ENCODE measurements around the gene DGKQ.

The DGKQ gene

DNA sequence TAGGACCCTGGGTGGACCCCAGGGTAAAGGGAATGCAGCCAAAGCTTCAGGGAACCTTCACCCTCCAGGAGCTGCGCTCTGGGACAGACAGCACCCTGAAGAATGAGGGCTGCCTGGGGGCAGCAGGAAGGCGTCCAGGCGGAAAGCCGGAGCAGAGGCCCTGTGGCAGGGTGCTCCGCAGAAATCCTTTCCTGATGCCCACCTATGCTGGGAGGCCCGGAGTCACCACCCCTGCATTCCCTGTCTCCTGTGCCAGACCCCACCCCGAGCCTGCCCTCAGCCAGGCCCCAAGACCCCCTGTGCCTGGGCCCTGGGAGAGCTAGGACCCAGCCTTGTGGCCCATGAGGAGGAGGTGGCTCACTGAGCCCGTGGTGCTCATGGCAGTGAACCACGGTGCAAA, 1.3 kb upstream of the DGKQ start:
- no peaks in the 10 kb centered on the region for H3F3A ChIP-seq (ENCODE audit: control insufficient read depth, insufficient read depth)
- TF ChIP-seq, protein P1, sequence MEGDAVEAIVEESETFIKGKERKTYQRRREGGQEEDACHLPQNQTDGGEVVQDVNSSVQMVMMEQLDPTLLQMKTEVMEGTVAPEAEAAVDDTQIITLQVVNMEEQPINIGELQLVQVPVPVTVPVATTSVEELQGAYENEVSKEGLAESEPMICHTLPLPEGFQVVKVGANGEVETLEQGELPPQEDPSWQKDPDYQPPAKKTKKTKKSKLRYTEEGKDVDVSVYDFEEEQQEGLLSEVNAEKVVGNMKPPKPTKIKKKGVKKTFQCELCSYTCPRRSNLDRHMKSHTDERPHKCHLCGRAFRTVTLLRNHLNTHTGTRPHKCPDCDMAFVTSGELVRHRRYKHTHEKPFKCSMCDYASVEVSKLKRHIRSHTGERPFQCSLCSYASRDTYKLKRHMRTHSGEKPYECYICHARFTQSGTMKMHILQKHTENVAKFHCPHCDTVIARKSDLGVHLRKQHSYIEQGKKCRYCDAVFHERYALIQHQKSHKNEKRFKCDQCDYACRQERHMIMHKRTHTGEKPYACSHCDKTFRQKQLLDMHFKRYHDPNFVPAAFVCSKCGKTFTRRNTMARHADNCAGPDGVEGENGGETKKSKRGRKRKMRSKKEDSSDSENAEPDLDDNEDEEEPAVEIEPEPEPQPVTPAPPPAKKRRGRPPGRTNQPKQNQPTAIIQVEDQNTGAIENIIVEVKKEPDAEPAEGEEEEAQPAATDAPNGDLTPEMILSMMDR (IDR thresholded peaks at IDR 0.05; ENCODE audit: low read depth, low read length, poor library complexity, severe bottlenecking), result no peak
- no peak for TF ChIP-seq EZH2phosphoT487 (IDR thresholded peaks at IDR 0.05; ENCODE audit: borderline replicate concordance, low read length)
- H3K4me1 ChIP-seq (ENCODE audit: control insufficient read depth, low read length), result peaks cover 7% of the 10 kb centered on the region
- peaks cover 14% of the 10 kb centered on the region; the same call in 1 of the 2 replicates for H4K20me1 ChIP-seq (ENCODE audit: control insufficient read depth, insufficient read depth, low read depth, low read length)
- H3K9me3 ChIP-seq (ENCODE audit: control insufficient read depth, insufficient read depth, low read length), result no peaks in the 10 kb centered on the region
- no peaks in the 10 kb centered on the region for H3K9me2 ChIP-seq (replicated peaks; ENCODE audit: control insufficient read depth, low read length)
- H3K27ac ChIP-seq (ENCODE audit: low read depth, low read length), result no peak overlapping the region
- H3K4me3 ChIP-seq (ENCODE audit: low read length), result no peak overlapping the region
- no peaks in the 10 kb centered on the region for H3K27me3 ChIP-seq (ENCODE audit: control insufficient read depth, low read length)
- H3K4me2 ChIP-seq (ENCODE audit: low read length), result no peak overlapping the region
- H3K79me2 ChIP-seq (ENCODE audit: control insufficient read depth, low read length), result no peaks in the 10 kb centered on the region
- no peaks in the 10 kb centered on the region for H3K36me3 ChIP-seq (ENCODE audit: control insufficient read depth, low read length)

DNA sequence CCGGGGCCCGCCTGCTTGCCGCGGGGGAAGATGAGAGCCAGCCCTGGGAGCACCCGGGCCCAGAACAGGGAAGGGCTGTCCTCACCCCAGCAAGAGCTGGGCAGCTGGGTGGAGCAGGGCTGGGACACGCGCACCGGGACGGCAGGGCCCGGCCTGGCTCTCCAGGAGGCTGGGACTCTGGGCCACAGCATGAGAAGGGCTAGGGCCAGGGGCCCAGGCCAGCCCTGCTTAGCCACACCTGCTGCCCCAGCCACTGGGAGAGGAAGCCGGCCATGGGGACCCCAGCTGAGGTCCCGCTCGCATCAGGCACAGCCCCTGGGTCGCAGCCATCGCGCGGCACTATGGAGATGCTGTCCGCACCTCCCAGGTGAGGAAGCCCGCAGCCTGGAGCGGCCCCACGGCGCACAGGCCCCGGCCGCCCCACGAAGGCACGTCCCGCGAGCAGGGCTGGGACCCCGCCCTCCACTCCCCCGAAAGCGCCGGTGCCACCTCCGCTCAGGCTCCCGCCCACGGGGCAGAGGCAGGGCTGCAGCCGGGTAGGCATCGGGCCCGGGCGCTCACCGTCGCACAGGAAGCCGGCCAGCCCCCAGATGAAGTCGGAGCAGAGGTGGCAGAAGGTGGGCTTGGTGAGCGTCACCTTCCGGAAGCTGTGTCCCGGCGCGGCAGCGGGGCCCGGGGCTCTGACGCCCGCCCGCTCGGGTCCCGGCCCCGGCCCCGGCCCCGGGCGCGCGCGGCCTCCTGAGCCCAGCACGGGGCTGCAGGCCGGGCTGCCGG, 531 bp downstream of the DGKQ start:
- Histone ChIP-seq H3K36me3 (ENCODE audit: control insufficient read depth, low read length) (no peaks in the 10 kb centered on the region), H3K27me3 (ENCODE audit: control insufficient read depth, low read length) (no peaks in the 10 kb centered on the region), H4K20me1 (ENCODE audit: control insufficient read depth, insufficient read depth, low read depth, low read length) (peaks cover 14% of the 10 kb centered on the region; the same call in 1 of the 2 replicates), H3K27ac (ENCODE audit: low read depth, low read length) (no peak overlapping the region), H3K9me2 (replicated peaks; ENCODE audit: control insufficient read depth, low read length) (no peaks in the 10 kb centered on the region), H3K4me3 (ENCODE audit: low read length) (peak overlapping the region; percentile 75), H3F3A (ENCODE audit: control insufficient read depth, insufficient read depth) (no peaks in the 10 kb centered on the region), H3K9me3 (ENCODE audit: control insufficient read depth, insufficient read depth, low read length) (no peaks in the 10 kb centered on the region), H3K4me1 (ENCODE audit: control insufficient read depth, low read length) (peaks cover 7% of the 10 kb centered on the region), H3K79me2 (ENCODE audit: control insufficient read depth, low read length) (no peaks in the 10 kb centered on the region), H3K4me2 (ENCODE audit: low read length) (peak overlapping the region; percentile 64)
- TF ChIP-seq, protein P1 (IDR thresholded peaks at IDR 0.05; ENCODE audit: low read depth, low read length, poor library complexity, severe bottlenecking), result no peak
- no peak for TF ChIP-seq EZH2phosphoT487 (IDR thresholded peaks at IDR 0.05; ENCODE audit: borderline replicate concordance, low read length)

DNA sequence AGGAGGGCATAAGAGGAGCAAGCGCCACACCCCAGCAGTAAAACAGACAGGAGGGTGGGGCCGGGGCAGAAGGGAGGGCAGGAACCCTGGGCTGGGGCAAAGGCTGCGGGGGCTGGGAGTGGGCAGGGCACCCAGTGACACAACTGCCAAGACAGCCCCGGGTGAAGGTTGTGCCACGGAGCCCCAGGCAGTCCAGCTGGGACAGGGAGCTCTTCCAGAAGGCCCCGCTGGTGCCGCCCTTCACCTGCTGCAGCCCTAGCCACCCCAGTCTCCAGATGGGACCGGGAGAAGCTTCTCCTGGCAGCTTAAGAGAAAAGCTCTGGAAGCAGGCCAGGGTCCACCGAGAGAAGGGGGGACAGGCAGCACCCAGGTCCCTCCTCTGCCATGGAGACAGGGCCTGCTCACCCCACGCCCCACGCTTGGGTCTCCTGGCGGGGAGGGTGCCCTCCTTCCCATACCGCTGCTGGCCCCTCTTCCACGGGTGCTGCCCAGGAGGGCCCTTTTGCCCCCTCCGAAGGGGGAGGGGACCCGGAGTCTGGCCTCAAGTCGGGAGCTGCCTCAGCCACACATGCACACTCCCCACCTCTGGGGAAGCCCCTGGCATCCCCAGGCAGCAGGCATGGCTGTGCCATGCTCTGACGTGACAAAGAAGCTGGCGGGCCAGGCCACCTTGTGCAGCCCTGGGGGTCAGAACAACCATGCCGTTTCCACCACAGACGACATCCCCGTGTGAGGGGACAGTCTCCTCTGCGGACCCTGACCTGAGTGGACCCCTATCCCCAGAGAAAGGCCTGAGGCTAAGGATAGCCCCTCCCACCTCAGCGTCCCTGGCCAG, 1.5 kb downstream of the DGKQ start:
- Histone ChIP-seq H3K27me3 (ENCODE audit: control insufficient read depth, low read length) (no peaks in the 10 kb centered on the region), H3K4me2 (ENCODE audit: low read length) (peak overlapping the region; percentile 64), H3K4me1 (ENCODE audit: control insufficient read depth, low read length) (peaks cover 7% of the 10 kb centered on the region), H3K4me3 (ENCODE audit: low read length) (peak overlapping the region; percentile 75), H3K27ac (ENCODE audit: low read depth, low read length) (no peak overlapping the region), H3F3A (ENCODE audit: control insufficient read depth, insufficient read depth) (no peaks in the 10 kb centered on the region), H3K9me2 (replicated peaks; ENCODE audit: control insufficient read depth, low read length) (no peaks in the 10 kb centered on the region), H3K9me3 (ENCODE audit: control insufficient read depth, insufficient read depth, low read length) (no peaks in the 10 kb centered on the region), H4K20me1 (ENCODE audit: control insufficient read depth, insufficient read depth, low read depth, low read length) (peaks cover 14% of the 10 kb centered on the region; the same call in 1 of the 2 replicates), H3K36me3 (ENCODE audit: control insufficient read depth, low read length) (no peaks in the 10 kb centered on the region), H3K79me2 (ENCODE audit: control insufficient read depth, low read length) (no peaks in the 10 kb centered on the region)
- no peak for TF ChIP-seq EZH2phosphoT487 (IDR thresholded peaks at IDR 0.05; ENCODE audit: borderline replicate concordance, low read length)
- TF ChIP-seq, protein P1 (IDR thresholded peaks at IDR 0.05; ENCODE audit: low read depth, low read length, poor library complexity, severe bottlenecking), result no peak

Measured in DOHH2 (cell line).